22Rv1 (cell line): ENCODE data around the gene ATG4C.

ENCODE experiments used
- ZFX ChIP-seq: fragments of 450-650 bp; IDR thresholded peaks from 2 replicates; pipeline ENCODE4 v1.6.1; 2017; ENCODE audit warnings: antibody characterized with exemption, borderline replicate concordance
- TF ChIP-seq, protein P1 (sequence below): fragments of 450-650 bp; IDR thresholded peaks from 2 replicates; pipeline ENCODE4 v1.5.1; 2017; ENCODE audit warnings: mild to moderate bottlenecking

DNA sequence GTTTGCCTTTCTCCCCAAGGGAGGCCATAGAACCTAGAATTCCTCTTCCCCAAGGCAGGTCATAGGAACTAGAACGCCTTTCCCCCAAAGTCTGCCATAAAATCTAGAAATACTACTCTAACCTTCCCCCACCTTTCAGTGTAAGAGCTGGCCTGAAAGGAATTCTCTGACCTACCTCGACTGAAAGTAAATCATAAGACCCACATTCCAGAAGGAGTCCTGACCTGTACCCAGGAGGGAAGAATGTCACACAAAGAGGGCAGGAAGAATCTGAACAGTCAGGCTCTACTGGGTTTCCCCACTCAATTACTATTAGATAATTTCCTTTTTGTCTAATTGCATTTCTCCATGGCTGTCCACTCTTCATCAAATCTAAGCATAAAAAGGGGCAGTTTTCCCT lies 5.7 kb upstream of the ATG4C start:
- TF ChIP-seq, protein P1, sequence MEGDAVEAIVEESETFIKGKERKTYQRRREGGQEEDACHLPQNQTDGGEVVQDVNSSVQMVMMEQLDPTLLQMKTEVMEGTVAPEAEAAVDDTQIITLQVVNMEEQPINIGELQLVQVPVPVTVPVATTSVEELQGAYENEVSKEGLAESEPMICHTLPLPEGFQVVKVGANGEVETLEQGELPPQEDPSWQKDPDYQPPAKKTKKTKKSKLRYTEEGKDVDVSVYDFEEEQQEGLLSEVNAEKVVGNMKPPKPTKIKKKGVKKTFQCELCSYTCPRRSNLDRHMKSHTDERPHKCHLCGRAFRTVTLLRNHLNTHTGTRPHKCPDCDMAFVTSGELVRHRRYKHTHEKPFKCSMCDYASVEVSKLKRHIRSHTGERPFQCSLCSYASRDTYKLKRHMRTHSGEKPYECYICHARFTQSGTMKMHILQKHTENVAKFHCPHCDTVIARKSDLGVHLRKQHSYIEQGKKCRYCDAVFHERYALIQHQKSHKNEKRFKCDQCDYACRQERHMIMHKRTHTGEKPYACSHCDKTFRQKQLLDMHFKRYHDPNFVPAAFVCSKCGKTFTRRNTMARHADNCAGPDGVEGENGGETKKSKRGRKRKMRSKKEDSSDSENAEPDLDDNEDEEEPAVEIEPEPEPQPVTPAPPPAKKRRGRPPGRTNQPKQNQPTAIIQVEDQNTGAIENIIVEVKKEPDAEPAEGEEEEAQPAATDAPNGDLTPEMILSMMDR = no peak
- TF ChIP-seq ZFX = no peak
